Keratinocyte (primary cell): ENCODE results near the gene PRSS58.

Source experiments
- EZH2 ChIP-seq: IDR thresholded peaks from one replicate; pipeline ENCODE4 v1.6.1; 2012; ENCODE audit warnings: inconsistent platforms, mild to moderate bottlenecking, low read length, moderate library complexity
- TF ChIP-seq, protein P1 (sequence below), 3 experiments: IDR thresholded peaks in 1 of 3; conservative IDR thresholded peaks in 1 of 3; optimal IDR thresholded peaks in 1 of 3; 2 replicates in 2 of 3; 3 replicates in 1 of 3; pipeline versions ENCODE3 to v1.5.1; 2011; ENCODE audit warnings: low read length in 3 of 3, mild to moderate bottlenecking in 3 of 3, moderate library complexity in 2 of 3, control low read depth in 1 of 3, inconsistent platforms in 1 of 3; ENCODE audit not compliant: insufficient read depth in 2 of 3; ENCODE audit errors: extremely low read depth in 1 of 3

DNA sequence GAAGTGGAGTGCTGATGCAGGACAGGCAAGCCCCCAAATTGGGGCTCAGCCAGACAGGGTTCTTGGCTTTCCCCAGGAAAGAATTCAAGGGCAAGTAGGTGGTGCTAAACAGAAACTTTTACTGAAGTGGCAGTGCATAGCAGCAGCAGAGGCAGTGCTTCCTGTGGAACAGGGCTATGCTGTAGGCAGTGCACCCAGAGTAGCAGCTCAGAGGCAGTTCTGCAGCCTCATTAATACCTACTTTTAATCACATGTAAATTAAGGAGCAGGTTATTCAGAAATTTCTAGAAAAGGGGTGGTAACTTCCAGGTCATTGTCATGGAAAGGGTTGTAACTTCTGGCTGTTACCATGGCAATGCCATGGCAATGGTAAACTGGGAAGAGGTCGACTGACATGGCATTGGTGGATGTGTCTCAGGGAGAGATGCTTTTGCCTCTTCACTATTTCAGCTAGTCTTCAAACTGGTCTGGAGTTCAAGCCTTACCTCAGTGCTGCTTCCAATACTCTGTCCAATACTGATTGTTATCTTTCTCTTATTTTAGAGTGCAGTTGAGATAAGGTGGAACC lies 29.2 kb downstream of the PRSS58 start:
- TF ChIP-seq, protein P1, sequence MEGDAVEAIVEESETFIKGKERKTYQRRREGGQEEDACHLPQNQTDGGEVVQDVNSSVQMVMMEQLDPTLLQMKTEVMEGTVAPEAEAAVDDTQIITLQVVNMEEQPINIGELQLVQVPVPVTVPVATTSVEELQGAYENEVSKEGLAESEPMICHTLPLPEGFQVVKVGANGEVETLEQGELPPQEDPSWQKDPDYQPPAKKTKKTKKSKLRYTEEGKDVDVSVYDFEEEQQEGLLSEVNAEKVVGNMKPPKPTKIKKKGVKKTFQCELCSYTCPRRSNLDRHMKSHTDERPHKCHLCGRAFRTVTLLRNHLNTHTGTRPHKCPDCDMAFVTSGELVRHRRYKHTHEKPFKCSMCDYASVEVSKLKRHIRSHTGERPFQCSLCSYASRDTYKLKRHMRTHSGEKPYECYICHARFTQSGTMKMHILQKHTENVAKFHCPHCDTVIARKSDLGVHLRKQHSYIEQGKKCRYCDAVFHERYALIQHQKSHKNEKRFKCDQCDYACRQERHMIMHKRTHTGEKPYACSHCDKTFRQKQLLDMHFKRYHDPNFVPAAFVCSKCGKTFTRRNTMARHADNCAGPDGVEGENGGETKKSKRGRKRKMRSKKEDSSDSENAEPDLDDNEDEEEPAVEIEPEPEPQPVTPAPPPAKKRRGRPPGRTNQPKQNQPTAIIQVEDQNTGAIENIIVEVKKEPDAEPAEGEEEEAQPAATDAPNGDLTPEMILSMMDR (optimal IDR thresholded peaks at IDR 0.05 in 1 of 3, IDR thresholded peaks at IDR 0.05 in 1 of 3, conservative IDR thresholded peaks at IDR 0.05 in 1 of 3; ENCODE audit: extremely low read depth in 1 of 3, insufficient read depth in 2 of 3, low read length in 3 of 3) = no peak
- TF ChIP-seq EZH2 = no peak
